HL-60/S4 treated with phorbol 12-myristate 13-acetate at 8.2 ng/mL for 4 days and 3 days (cell line): ENCODE measurements around the gene SMG6.
"Not testable (repeated sequence)": the region's sequence is repeated elsewhere in the genome, so short reads cannot be mapped to it uniquely, and the experiment has no call there.

ENCODE experiments used
- in situ Hi-C: fragments of 300-500 bp; cut with MboI; formaldehyde crosslinking; loops from 2 replicates; pipeline ENCODE4 v1.15.0; 2022; ENCODE audit warnings: low sequenced_read_pairs

Gene SMG6

DNA sequence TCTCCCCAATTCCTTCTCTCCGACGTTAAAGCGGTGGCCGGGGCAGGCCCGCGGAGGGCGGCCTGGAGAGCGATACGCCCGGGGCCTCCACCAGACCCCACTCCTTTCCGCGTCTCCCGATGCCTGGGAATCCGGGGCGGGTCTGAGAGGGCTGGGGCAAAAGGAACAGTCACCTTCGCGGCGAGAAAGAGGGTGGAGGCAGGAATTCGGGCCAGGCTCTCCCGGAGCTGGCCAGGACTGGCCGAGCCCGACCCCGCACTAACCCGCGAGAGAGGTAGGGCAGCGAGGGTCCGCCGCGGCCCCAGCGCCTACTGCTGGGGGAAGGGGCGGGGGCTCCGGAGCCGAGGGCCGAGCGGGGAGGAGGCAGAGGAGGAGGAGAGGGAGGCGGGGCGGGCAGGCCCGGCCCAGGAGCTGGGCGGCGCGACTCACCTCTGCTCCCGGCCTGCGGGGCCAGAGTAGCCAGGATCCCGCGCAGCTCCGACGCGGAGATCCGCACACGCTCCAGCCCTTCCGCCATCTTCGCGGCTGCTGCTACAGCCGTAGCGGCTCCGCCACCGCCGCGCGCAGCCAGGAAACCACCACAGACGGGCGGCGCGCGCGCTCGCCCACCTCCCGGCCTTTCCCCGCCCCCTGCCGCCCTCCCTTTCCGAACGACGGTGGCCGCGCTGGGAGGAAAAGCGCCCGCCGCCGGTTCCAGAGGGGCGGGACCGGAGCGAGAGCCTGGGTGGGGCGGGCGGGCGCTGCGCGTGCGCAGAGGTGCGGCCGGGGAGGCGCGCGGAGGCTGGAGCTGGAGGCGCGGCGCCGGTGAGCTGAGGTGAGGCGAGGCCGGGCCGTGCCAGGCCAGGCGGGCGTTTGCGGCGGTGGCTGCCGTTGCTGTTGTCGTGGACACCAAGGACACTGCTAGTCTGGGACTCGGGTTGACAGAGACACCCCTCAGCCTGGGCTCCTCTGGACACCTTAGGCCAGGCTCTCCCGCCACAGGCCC lies at the start of gene SMG6, which contains the start of gene SRR:
SMG6 (minus strand) TSS at position 582 of the 985 bp plus-strand sequence; CDS start at position 517, 65 bp downstream.
SRR (plus strand) TSS at position 747 of the 985 bp plus-strand sequence. CDS start 11,611 bp downstream, outside the sequence.
- in situ Hi-C loops: no loop called here

GRCh38 chr17:2351269-2351668 lies 47.7 kb upstream of the SMG6 start:
- in situ Hi-C loops: no loop called here

- in situ Hi-C loops: no loop called here
These were observed 44.5 kb upstream of the SMG6 start for GRCh38 chr17:2347805-2348685.

- in situ Hi-C loops: no loop called here
These were observed 42.9 kb upstream of the SMG6 start for GRCh38 chr17:2346475-2346874.

- in situ Hi-C loops: no loop called here
These were observed 40.9 kb upstream of the SMG6 start for GRCh38 chr17:2344528-2344927.

- in situ Hi-C loops: no loop called here
These were observed 39.8 kb upstream of the SMG6 start for GRCh38 chr17:2343421-2343820.

DNA sequence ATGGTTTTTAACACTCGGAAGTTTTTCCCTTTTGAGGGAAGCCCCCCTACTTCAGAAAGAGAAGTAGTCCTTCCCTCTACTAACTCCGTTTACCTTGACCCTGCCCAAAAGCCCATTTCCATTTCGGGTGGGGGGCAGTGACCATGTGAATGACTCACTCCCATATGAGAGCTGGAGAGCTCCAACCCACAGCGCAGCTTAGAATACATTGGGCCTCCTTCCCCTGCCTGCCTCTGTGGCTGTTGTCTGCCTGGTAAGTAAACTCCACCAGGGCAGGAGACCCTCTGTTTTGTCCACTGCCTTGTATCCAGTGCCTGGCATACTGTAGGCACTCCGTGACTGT lies 34.7 kb upstream of the SMG6 start:
- in situ Hi-C loops: no loop called here

DNA sequence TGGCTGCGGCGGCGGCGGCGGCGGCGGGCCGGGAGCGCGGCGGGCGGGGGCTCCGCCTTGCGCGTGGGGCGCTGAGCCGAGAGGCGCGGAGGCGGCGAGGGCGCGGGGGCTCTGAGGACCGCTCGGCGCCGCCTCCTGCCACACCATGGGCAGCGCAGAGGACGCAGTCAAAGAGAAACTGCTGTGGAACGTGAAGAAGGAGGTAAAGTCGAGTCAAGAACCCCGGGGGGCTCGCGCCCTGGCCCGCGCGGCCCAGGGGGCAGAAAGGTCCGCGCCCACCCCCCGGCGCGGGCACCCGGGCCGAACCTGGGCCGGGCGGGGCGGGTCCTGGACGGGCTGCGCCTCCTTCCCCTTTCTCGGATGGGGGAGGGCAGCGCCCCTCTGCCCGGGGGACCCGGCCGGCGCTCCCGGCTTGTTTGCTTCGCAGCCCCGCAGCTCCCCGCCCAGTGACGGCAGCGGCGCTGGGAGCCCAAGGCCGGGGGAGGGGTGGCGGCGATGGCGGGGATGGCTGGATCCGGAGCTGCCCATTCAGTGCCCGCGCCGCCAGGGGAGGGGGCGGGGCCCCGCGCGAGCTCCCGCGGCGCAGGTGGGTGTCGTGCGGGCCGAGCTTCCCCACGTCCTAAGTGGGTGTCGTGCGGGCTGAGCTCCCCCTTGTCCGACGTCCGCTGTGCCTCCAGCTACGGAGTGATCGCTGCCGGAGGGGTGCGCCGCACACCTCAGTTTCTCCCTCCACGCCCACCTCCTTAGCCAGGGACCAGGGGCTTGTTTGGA lies 34.1 kb upstream of the SMG6 start:
- in situ Hi-C loops: no loop called here

- in situ Hi-C loops: no loop called here
These were observed 33.4 kb upstream of the SMG6 start, which contains the start of gene SGSM2 for GRCh38 chr17:2336852-2337543. Gene SGSM2, plus strand, starts transcription at chr17:2337501. Its CDS starts 188 bp downstream, at chr17:2337689.

DNA sequence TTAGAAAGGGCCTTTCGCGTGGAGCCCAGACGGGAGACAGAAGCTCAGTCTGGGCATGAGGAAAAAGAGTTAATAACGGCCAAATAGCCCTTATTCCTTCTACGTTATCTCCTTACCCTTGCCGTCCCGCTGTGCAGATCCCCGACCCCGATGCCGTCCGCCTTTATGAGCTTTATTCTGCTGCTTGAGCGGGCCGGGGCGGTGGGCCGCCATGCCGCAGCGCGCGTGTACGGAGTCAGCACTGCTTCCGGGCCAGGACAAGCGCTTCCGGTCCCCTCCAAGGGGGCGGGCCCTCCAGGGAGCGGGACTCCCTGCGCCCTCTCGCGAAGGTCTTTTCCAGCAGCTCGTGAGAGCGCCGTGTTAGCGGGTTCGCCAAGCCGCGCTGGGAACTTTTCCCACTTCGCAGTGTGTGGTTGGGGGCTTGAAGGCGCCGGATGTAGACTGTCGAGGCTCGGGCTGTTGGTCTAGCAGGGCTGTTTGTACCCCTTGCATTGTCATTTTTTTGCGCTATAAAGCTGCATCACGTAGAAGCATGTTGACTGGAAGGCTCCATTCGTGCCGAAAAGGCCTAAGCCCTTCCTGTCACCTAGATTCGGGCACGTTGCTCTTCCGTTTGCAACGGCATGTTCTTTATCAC lies 32.7 kb upstream of the SMG6 start, which contains the start of gene TSR1:
TSR1 (minus strand) TSS at position 243 of the 637 bp plus-strand sequence; CDS start at position 213, 30 bp downstream.
- in situ Hi-C loops: no loop called here

- in situ Hi-C loops: no loop called here
These were observed 32.2 kb upstream of the SMG6 start for GRCh38 chr17:2335726-2336214.

- in situ Hi-C loops: no loop called here
These were observed 27.7 kb upstream of the SMG6 start for GRCh38 chr17:2331303-2331702.

- in situ Hi-C loops: no loop called here
These were observed 20.2 kb upstream of the SMG6 start for GRCh38 chr17:2323629-2324314.

- in situ Hi-C loops: no loop called here
These were observed 17.8 kb upstream of the SMG6 start for GRCh38 chr17:2321399-2321798.

DNA sequence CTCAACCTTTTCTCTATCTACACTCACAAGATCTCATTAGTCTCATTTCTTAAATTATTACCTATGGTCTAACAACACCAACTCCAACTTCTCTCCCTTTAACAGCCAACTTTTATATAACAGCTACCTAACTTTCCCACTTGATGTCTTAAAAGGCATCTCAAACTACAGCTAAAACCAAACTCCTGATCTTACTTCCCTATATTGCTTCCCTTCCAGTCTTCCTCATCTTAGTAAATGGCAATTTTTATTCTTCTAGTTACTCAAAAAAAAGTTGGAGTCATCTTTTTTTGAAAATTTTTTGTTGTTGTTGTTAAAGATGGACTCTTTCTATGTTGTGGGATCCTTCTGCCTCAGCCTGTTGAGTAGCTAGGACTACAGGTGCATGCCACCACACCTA lies 15.5 kb upstream of the SMG6 start:
- in situ Hi-C loops: no loop called here

- in situ Hi-C loops: no loop called here
These were observed 14.2 kb upstream of the SMG6 start for GRCh38 chr17:2317796-2318195.

DNA sequence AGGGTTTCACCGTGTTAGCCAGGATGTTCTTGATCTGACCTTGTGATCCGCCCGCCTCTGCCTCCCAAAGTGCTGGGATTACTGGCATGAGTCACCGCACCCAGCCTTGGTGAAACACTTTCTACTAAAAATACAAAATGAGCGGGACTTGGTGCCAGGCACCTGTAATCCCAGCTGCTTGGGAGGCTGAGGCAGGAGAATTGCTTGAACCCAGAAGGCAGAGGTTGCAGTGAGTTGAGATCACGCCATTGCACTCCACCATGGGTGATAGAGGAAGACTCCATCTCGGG lies 13.3 kb upstream of the SMG6 start:
- in situ Hi-C loops: not testable (repeated sequence)

DNA sequence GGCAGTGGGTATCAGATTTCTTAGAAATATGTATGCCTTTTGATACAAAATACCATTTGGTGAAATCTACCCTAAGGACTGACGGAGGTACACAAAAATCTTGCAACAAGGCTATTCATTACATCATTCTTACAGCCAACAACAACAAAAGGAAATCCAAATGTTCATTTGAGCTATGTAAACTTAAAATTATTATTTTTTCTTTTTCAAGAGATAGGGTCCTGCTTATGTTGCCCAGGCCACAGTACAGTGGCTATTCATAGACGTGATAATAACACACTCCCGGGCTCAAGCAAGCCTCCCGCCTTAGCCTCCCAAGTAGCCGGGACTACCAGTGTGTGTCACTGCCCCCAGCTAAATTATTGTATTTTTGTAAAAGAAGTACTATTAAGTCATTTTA lies 9.2 kb upstream of the SMG6 start:
- in situ Hi-C loops: no loop called here
